ENCODE results near the gene C10orf90. TPM values are rescaled to one million over a fixed set of nuclear protein-coding genes. Genes with fewer than 3 reads are reported as not detected.

C10orf90 gene
- total RNA-seq, 3 donors from 2014 or later, result 0.16 to 30.4 (median 3.9) TPM

DNA sequence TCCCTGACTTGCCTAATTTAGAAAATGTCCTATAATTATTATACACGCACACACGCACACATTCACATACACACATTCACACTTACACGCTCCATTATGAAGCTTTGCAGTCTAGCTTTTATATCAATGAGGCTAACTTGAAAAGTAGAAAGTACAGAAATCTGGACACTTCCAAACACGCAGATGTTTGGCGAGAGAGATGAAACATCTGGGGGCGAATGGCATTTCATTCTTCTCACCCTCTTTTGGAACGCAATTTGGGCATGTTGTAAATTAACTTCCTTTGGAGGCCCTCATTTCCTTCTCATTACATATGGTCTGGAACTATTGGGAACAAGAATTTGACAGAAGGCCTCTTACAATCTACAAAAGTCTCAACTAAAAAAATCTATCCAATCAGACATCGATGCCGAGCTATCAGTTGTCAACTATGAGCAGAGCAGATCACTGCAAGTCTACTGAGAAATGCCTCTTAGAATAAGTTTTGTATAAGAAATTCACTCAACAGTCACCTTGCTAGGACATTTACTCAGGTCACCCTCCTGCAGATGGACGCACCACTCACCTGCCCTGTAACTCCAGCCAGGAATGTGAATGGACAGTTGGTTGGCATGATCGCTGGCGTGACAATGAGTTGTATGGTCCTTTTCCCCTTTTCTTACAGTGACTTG, 167.0 kb downstream of the C10orf90 start:
- no peak for TF ChIP-seq POLR2A (IDR thresholded peaks at IDR 0.05)
- no peak for TF ChIP-seq POLR2AphosphoS5 (IDR thresholded peaks at IDR 0.05)
- no peak for TF ChIP-seq CTCF (IDR thresholded peaks at IDR 0.05)
- no peaks in the 10 kb centered on the region for H3K36me3 ChIP-seq
- no peak overlapping the region for H3K27ac ChIP-seq
- no peaks in the 10 kb centered on the region for H3K27me3 ChIP-seq
- intact Hi-C loops (cut with DNase I; ENCODE audit: low total_unique reads), result no loop called here
- DNase-seq (ENCODE audit: low spot score in 2 of 2), result no peak
- H3K4me1 ChIP-seq, result no peaks in the 10 kb centered on the region
- no peaks in the 10 kb centered on the region for H3K9me3 ChIP-seq
- no peak overlapping the region for H3K4me3 ChIP-seq

GRCh38 chr10:126502441-126502840, 168.1 kb downstream of the C10orf90 start:
- no peak for DNase-seq (ENCODE audit: low spot score in 2 of 2)
- TF ChIP-seq CTCF (IDR thresholded peaks at IDR 0.05), result no peak
- no peak for TF ChIP-seq POLR2AphosphoS5 (IDR thresholded peaks at IDR 0.05)
- TF ChIP-seq POLR2A (IDR thresholded peaks at IDR 0.05), result no peak
- intact Hi-C loops (cut with DNase I; ENCODE audit: low total_unique reads), result no loop called here

DNA sequence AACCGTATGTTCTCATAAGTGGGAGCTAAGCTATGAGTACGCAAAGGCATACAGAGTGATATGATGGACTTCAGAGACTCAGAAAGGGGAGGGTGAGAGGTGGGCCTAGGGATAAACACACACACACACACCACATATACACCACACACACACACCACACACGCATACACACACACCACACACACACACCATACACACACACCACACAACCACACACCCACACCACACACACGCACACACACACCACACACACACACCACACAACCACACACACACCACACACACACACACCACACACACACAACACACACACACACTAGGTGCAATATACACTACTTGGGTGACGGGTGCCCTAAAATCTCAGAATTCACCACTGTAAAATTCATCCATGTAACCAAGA, 168.7 kb downstream of the C10orf90 start:
- H3K36me3 ChIP-seq, result no peaks in the 10 kb centered on the region
- H3K27me3 ChIP-seq, result no peaks in the 10 kb centered on the region
- H3K4me1 ChIP-seq, result no peaks in the 10 kb centered on the region
- intact Hi-C loops (cut with DNase I; ENCODE audit: low total_unique reads), result no loop called here
- no peak overlapping the region for H3K27ac ChIP-seq
- no peak for TF ChIP-seq POLR2A (IDR thresholded peaks at IDR 0.05)
- TF ChIP-seq CTCF (IDR thresholded peaks at IDR 0.05), result no peak
- TF ChIP-seq POLR2AphosphoS5 (IDR thresholded peaks at IDR 0.05), result no peak
- no peak for DNase-seq (ENCODE audit: low spot score in 2 of 2)
- H3K4me3 ChIP-seq, result no peak overlapping the region
- H3K9me3 ChIP-seq, result no peaks in the 10 kb centered on the region

More at GRCh38 chr10:126502441-126502840, 168.1 kb downstream of the C10orf90 start:
- no peak overlapping the region for H3K4me3 ChIP-seq
- no peaks in the 10 kb centered on the region for H3K4me1 ChIP-seq
- no peak overlapping the region for H3K27ac ChIP-seq
- H3K9me3 ChIP-seq, result no peaks in the 10 kb centered on the region
- no peaks in the 10 kb centered on the region for H3K27me3 ChIP-seq
- no peaks in the 10 kb centered on the region for H3K36me3 ChIP-seq

GRCh38 chr10:126500866-126501265, 169.6 kb downstream of the C10orf90 start:
- DNase-seq (ENCODE audit: low spot score in 2 of 2), result no peak
- Histone ChIP-seq H3K27ac (no peak overlapping the region), H3K4me1 (no peaks in the 10 kb centered on the region), H3K4me3 (no peak overlapping the region), H3K27me3 (no peaks in the 10 kb centered on the region), H3K9me3 (no peaks in the 10 kb centered on the region), H3K36me3 (no peaks in the 10 kb centered on the region)
- TF ChIP-seq POLR2AphosphoS5 (IDR thresholded peaks at IDR 0.05) (no peak), POLR2A (IDR thresholded peaks at IDR 0.05) (no peak), CTCF (IDR thresholded peaks at IDR 0.05) (no peak)
- intact Hi-C loops (cut with DNase I; ENCODE audit: low total_unique reads), result no loop called here

GRCh38 chr10:126500185-126500584, 170.3 kb downstream of the C10orf90 start:
- Histone ChIP-seq H3K9me3 (no peaks in the 10 kb centered on the region), H3K4me1 (no peaks in the 10 kb centered on the region), H3K4me3 (no peak overlapping the region), H3K27ac (no peak overlapping the region), H3K36me3 (no peaks in the 10 kb centered on the region), H3K27me3 (no peaks in the 10 kb centered on the region)
- intact Hi-C loops (cut with DNase I; ENCODE audit: low total_unique reads), result no loop called here
- TF ChIP-seq CTCF (IDR thresholded peaks at IDR 0.05) (no peak), POLR2AphosphoS5 (IDR thresholded peaks at IDR 0.05) (no peak), POLR2A (IDR thresholded peaks at IDR 0.05) (no peak)
- no peak for DNase-seq (ENCODE audit: low spot score in 2 of 2)

Data from breast epithelium (tissue), 4 donors.